Subcutaneous adipose tissue (tissue), 4 donors: Measurements from ENCODE around the gene NRBF2. TPM values are rescaled to one million over a fixed set of nuclear protein-coding genes. Genes with fewer than 3 reads are reported as not detected.

ENCODE experiments used
- small RNA-seq: library from RNA; depleted of rRNA; stranded (forward); fragments of <200 nt; gene quantifications from one replicate; pipeline ENCODE3, GENCODE V24; 2016
- total RNA-seq, 4 donors: library from RNA; depleted of rRNA; stranded (reverse); fragments of >200 nt; gene quantifications; one replicate each; pipeline ENCODE4 v1.1.0, GENCODE V29; 2016
- TF ChIP-seq, protein P1 (sequence below): fragments of 450-650 bp; IDR thresholded peaks from one replicate; pipeline ENCODE4 v1.5.1; 2016; ENCODE audit warnings: low read depth, mild to moderate bottlenecking, control low read depth, antibody characterized with exemption, moderate library complexity

The NRBF2 gene
- total RNA-seq, 4 donors from 2014 or later = 18.5 to 31.0 (median 22.3) TPM

GRCh38 chr10:63201118-63201517 is 68.0 kb downstream of the NRBF2 start:
- TF ChIP-seq, protein P1, sequence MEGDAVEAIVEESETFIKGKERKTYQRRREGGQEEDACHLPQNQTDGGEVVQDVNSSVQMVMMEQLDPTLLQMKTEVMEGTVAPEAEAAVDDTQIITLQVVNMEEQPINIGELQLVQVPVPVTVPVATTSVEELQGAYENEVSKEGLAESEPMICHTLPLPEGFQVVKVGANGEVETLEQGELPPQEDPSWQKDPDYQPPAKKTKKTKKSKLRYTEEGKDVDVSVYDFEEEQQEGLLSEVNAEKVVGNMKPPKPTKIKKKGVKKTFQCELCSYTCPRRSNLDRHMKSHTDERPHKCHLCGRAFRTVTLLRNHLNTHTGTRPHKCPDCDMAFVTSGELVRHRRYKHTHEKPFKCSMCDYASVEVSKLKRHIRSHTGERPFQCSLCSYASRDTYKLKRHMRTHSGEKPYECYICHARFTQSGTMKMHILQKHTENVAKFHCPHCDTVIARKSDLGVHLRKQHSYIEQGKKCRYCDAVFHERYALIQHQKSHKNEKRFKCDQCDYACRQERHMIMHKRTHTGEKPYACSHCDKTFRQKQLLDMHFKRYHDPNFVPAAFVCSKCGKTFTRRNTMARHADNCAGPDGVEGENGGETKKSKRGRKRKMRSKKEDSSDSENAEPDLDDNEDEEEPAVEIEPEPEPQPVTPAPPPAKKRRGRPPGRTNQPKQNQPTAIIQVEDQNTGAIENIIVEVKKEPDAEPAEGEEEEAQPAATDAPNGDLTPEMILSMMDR = no peak

Small RNA genes lying within 50 kb of the gene (small RNA-seq; reads per million reads assigned to genes)
- gene RNU6-543P = not detected
